NCI-H2196 treated with DMSO at 0.1 percent for 48 hours (cell line): Measurements from ENCODE around the gene SHC4.
"Not testable (repeated sequence)": the region's sequence is repeated elsewhere in the genome, so short reads cannot be mapped to it uniquely, and the experiment has no call there.

ENCODE experiments used
- DNase-seq: peaks from one replicate; lab custom pipeline; 2025; ENCODE audit not compliant: unreplicated experiment; lab: John Stamatoyannopoulos, UW

The SHC4 gene

DNA sequence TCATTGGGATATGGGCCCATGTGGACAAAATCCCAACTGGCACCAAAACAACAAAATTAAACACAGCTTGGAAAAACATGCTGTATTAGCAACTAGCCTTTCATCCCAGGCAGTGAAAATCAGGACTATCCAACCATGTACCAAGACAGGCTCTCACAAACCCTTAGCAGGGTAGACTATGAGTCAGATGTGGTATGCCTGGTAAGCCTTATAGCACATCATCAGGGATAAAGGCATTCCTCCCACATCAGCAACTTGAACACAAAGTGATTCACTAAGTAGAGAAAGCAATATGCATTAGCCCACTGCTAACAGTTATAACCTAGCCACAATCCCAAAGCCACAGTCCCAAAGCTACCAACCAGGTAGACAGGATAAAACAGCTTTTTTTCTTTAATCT lies 160.9 kb downstream of the SHC4 start:
- DNase-seq = no peak

- no peak for DNase-seq
Measured at GRCh38 chr15:48802257-48802656, 161.5 kb downstream of the SHC4 start.

DNA sequence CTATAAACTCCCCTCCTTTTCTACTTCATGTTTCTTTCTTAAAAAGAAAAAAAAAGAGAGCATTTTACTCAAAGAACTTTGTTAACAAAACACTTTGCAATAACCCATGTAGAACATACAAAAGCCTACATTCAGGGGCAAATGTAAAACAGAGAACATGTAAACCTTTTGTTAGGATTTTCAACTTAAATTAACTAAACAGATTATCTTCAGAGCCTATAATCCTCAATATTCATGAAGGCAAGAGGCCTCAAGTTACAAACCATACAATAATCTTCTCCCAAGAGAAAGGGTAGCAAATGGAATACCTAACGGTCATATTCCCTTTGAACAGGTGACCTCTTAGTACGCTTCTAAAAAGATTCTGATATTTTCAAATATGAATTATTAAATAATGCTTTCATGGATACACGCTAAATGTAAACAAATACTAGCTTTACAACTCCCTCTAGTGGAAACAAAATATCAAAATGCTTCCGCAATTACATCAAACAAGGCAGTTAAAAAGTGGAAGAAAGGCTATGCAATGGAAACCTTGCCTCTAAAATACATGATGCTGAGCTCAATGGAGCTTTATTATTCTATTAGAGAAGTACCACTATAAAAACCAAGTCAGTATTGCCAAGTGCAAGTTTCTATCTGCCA lies 162.8 kb downstream of the SHC4 start:
- no peak for DNase-seq

DNA sequence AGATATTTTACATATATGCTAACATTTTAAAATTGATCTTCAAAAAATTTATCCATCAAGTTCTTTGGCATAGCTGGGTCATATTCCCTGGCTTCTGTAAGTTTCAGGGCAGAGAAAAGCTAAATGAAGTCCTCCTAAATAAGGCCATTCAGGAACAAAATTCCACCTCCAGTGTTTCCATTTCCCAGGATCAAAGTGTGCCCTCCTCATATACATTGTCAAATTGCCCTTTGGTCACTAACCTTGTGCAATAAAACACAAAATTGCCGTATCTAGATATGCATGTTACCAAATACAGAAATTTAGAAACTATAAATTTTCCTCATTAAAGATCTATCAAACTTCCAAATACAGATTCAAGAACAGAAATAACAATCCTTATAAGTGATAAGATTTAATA lies 163.5 kb downstream of the SHC4 start:
- DNase-seq = no peak

DNA sequence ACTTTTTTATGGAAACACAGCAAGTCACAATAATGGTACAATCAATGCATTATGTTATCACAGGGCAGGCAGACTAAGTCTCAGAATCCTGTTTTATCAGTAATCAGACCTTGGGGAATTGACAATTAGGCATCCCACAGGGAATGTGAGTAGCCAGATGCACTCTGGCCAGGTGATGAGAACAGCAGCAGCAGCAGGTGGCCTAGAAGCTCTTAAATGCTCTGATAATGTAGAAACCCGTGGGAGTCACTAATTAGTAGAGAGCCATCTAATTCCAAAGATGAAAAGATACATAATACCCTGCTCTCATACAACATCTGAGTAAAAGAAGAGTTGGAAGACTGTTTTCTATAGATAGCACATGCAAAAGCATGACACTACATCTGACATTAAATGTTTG lies 165.4 kb downstream of the SHC4 start:
- no peak for DNase-seq

- no peak for DNase-seq
Measured at GRCh38 chr15:48796930-48797329, 166.8 kb downstream of the SHC4 start.

- DNase-seq = no peak
Measured at GRCh38 chr15:48796521-48796920, 167.2 kb downstream of the SHC4 start.

DNA sequence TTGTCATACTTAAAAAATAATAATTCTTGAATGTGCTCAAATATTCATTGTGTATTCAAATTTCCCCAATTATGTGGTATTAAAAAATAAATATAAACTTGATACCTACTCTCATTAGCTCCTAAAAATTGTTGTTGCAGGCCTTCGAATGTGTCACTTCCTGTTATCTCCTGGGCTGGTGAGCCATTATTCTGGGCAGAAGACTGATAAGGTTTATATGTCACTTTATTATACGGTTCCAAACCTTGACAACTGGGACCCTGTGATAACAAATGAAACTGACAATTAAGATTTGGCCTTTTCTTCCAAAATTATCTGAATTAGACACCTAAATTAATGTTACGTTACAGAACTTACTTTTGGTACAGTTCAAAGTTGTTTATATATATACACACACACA lies 167.8 kb downstream of the SHC4 start:
- no peak for DNase-seq

- DNase-seq = no peak
Measured at GRCh38 chr15:48794697-48795134, 169.0 kb downstream of the SHC4 start.

DNA sequence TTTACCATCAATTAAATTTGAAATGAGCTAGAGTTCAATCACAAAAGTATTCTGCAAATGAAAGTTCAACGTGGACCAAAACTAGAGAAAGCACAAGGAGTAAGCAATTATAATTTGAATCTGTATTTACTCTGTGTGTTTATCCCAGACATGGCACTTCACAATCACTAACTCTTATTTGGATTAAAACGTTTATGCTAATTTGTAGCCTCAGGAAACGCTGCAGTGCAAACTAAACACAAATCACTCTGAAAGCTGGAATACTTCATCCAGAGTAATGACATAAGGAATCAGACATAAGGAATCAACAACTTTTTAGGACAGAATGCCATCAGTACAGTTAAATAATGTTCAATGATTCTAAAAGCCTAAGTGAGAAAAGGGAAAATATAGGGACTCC lies 171.3 kb downstream of the SHC4 start:
- no peak for DNase-seq

GRCh38 chr15:48790466-48791115 lies 173.1 kb downstream of the SHC4 start:
- DNase-seq = not testable (repeated sequence)

GRCh38 chr15:48785712-48786111 lies 178.0 kb downstream of the SHC4 start:
- DNase-seq = no peak

DNA sequence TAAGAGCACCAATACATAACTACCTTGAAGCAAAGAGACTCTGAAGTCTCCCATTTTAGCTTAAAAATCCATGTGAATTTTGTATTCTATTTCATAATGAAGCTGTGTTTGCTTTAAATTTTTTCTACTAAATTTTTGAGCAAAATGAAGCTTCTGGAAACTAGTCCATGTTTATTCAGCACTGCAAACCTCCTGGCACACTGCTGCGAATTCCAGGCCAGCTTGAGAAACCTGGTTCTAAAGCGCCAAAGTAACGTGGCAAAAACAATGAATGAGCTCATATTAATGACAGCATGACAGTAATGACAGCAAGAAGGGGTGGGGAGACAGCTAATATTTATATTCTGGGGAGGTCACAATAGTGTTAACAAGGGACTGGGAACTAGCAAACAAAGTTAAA lies 178.5 kb downstream of the SHC4 start:
- no peak for DNase-seq

GRCh38 chr15:48784756-48785155 lies 179.0 kb downstream of the SHC4 start:
- DNase-seq = no peak

- DNase-seq = no peak
Measured at GRCh38 chr15:48782911-48783310, 180.8 kb downstream of the SHC4 start.

- DNase-seq = no peak
Measured at GRCh38 chr15:48781481-48782081, 182.1 kb downstream of the SHC4 start.

DNA sequence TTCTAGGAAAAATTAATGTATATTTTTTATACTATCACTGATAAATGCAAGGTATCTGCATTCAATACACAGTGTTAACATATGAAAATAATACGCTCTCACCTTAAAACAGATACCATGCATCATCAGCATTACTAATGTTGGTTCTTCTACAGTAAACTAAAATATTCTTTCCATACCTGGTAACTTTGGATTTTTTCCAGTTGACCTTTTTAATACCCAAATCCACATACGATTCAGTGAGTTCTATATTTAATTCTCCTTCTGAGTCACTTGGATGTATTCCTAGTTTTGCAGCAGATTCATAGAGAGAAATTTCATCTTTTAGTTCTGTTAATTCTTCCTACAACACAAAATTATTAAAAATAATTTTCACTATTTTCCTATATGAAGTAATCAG lies 182.7 kb downstream of the SHC4 start:
- no peak for DNase-seq

- no peak for DNase-seq
Measured at GRCh38 chr15:48778331-48778730, 185.4 kb downstream of the SHC4 start.

GRCh38 chr15:48777645-48778330 lies 185.9 kb downstream of the SHC4 start:
- DNase-seq = no peak

DNA sequence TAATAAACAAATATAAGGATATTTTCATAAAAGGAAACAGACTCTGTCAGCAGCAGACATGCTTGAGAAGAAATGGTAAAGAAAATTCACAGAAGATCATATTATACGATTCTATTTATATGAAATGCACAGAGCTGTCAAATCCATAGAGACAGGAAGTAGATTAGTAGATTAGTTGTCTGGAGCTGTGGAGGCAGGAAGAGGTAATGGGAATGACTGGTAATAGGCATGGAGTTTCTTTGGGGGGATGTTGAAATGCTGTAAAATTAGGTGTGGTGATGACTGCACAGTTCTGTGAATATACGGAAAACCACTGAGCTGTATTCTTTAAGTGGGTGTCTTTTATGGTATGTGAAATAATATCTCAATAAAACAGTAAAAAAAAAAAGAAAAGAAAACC lies 188.2 kb downstream of the SHC4 start:
- no peak for DNase-seq

- DNase-seq = no peak
Measured at GRCh38 chr15:48774484-48774883, 189.2 kb downstream of the SHC4 start.
